Retina (tissue), 1 donor: Measurements from ENCODE around the gene ELP2.

Experiments
- DNase-seq: peaks from one replicate; pipeline ENCODE4 v3.0.0-alpha.2; 2016

ELP2 gene

DNA sequence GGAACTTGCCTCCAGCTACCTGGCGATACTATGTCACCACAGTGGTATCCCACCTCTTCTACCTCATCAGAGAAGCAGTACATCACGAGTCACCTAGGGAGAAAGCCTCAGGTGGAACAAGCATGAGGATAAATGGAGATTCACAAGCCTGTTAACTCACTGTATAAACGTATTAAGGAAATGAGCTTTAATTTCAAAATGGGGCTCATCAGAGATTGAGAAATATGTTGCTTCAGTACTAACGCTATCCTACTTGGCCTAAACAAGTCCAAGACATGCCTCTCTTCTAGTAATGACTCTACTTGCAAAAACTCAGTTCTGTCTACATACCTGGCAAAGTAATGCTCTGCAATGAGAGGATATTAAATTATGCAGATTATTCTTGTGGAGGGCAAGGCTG, 4.9 kb upstream of the ELP2 start:
- DNase-seq, result no peak

DNA sequence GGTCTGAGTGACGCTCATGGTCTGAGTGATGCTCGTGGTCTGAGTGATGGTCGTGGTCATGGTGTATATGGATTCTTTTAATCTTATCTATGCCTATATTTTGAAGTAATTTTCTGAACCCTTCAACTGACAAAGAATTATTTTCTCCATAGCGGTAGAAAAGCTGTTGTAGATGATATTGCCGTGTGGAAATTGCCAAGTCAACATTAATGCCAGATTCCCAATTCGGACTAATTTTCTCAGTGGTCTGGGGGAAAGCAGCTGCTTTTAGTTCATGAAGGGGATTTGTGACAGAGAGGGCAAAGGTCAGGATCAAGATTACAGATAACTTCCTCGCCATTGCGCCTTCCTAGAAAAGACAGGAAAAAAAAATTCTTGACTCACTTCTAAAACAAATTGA, 3.0 kb upstream of the ELP2 start:
- no peak for DNase-seq

DNA sequence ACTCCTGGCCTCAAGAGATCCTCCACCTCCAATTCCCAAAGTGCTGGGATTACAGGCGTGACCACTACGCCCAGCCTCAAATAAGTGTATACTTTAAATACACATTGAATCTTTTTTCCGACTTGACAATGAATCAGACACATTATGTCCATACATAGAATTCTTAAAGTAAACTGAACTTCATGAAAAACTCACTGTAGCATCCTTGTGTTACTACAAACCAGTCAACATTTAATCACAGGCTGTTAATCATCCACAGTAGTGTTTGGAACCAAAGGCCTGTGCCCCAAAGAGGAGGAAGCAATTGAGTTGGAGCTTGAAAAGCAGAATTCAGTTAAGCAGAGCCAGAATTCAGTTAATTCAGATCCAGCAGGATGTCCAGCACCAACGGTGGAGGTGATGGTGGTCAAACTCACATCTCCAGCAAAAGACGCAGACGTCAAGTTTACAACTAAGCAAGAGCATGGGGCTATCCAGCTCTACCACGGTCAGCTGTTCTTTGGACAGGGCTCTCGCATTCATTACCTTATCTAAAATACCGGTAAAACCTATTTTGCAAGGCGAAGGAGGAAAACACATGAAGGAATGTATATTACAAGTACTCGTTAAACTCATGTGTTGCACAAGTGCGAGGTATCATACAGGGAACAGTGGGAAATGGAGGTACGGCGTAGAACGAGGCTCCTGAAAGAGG, 1.7 kb upstream of the ELP2 start:
- DNase-seq, result peak; percentile 29

DNA sequence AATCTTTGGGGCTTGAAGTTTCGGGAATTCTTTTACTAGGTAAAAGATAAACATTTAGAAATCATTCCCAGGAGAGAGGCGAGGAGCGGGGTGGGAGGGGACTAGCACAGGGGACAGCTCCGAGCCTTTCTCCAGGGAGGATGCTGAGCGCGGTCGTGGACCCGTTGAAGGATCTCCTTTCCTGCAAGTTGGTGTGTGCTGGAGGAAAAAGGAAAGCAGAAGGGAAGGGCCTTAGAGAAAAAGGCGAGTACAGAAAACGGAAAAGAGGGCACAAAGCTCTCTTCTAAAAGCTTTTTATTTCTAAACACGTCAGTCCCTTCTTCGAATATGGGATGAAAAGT, 1.2 kb upstream of the ELP2 start:
- DNase-seq, result no peak

DNA sequence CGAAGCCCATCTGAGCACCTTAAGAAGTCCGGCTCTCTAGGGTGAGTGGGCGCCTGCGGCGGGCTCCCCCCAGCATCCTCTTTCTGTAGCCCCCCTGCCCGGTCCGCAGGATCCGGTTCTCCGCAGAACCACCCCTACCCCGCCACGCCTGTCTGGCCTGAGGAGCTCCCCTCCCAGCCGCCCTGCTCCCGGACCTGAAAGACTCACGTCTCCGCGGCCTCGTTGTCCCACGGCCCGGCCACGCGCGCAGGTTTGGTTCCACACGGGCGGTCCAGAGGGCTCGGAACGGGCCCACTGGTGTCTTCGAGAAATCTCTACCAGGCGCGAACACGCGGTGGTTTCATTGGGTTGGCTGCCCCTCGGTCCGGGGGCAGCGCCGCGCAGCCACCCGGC, 796 bp upstream of the ELP2 start:
- no peak for DNase-seq

DNA sequence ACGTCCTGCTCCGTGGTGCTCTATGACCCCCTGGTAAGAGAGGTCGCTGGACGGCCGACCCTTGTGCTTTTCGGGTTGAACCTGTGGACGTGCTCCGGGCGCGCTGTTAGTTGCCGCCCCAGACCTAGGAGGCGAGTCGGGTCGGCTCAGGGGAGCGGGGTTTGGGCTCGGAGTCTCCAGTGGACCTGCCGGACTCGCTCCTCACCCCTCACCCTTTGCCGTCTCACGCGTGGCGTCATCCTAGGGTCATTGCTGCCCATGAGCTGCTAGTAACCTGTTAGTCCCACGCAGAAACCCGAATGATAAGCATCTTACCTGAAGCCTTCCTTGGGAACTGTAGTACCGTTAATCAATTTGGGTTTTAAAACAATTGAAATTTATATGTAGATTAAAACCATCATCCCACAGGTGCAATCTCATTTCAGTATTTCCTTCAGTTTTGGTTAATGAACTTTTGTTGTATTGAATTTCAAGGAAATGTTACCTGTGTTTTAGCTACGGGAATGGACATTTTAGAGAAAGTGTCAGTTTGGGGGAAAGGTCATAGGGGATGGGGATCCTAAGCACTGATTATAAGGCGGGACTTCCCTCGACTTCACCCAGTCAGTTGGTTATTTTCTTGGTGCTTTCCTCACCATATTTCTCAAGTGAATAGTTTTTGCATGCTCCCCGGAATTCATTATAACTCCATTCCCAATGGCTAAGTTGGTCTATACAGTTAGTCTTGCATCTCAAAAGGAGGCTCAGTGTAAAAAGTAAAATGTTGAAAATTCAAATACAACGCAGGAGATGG, 536 bp downstream of the ELP2 start:
- no peak for DNase-seq

DNA sequence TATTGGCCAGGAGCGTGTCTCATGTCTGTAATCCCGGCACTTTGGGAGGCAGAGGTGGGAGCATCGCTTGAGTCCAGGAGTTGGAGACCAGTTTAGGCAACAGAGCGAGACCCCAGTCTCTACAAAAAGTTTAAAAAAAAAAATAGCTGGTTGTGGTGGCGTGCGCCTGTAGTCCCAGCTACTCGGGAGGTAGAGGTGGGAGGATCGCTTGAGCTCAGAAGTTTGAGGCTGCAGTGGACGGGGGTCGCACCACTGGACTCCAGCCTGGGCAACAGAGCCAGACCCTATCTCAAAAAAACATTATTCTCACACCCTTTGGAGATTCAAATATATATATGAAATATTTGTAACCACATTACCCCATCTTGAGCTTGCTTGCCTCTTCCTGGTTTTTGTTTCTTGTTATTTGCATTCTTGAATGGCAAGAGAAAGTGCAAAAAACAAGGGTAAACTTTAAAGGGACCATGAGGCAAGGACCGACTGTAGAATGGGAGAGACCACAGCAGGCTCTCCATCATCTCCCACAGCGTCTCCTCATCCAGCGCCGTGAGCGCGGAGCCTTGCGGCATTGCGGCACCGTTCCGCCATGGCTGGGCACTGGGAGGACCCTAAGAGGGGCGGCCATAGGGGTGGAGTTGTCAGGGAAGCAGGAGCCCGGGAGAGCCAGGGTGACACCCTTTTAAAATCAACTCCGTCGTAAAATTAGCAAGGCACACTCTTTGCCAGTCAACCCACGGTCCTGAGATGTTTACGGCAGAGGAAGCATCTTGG, 1.4 kb downstream of the ELP2 start:
- DNase-seq, result no peak

DNA sequence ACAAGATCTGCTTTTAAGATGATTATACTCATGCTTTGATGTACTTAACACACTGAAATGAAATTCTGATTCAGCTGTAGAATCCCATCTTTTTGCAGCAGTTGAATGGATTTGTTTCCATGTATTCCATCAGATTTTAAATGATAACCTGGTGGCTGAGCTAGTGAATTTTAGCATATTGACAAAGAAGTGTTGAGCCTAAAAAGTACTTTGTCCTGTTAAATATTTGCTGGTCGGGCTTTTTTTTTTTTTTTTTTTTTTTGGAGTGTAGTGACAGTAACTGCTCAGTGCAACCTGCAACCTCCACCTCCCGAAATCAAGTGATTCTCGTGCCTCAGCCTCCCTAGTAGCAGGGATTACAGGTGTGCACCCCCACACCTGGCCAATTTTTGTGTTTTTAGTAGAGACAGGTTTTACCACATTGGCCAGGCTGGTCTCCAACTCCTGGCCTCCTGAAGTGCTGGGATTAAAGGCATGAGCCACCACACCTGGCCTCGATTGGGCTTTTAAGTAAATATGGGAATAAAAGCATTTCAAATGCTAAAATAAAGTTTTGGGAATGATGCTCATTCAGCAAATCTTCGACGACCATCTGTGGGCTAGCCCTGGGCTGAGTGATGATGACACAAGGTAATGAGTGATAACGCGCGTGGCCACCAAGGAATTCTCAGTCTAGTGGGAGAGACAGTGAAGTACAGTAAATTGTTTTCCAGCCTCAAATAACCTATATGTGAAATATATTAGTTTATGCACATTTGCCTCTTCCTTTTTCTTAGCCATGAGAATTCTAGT, 2.2 kb downstream of the ELP2 start:
- DNase-seq, result no peak

DNA sequence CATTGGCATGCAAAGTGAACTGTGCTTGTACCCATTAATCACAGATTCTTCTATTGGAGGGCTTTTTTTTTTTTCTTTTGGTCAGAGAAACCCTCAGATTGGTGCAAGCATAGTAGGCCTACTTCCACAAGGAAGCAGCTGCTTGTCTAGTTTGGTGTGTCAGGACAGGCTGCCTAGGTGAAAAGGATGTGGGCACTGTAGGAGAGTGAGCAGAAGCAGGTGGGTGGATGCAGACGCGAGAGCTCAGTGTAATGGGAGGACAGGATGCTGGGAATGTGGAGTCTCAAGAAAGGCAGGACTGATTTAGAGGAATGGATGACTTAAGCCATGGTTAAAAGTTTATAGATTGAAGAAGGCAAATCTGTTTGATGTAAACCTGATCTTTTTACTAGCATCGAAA, 3.1 kb downstream of the ELP2 start:
- DNase-seq, result no peak

DNA sequence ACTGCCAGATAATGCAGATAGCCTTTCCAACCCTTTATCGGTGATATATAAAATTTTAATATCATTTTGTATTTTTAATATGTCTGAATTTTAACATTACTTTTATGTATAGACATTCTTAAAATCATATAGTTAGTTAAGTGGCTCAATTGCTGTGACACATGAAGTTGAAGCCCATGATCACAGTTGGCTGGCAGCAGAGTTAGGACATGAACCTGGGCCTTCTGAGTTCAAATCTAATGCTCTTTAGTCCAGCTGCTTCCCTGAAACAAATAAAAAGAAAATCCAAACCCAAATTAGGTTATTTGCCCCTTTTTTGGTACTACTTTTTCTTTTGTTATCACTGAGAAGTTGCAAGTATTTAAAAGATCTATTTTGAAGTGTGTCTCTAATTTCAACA, 5.6 kb downstream of the ELP2 start:
- no peak for DNase-seq

DNA sequence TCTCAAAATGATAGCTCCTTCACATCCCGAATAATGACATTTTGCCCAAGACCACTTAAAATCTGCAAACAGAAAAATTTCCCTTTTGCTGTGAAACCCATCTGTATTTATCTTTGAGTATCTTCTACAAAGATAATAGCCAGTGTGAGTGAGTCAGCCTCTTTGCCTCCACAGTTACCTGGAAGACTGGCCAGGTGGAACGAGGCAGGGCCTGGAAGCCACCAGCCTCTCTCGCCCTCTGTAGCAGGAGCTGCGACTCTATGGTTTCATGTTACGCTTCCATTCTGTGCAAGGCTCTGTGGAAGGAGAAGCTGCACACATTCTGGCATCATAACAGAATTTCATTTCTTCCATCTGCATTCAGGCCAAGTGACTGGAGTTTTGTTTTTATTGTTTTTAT, 9.5 kb downstream of the ELP2 start:
- DNase-seq, result no peak

DNA sequence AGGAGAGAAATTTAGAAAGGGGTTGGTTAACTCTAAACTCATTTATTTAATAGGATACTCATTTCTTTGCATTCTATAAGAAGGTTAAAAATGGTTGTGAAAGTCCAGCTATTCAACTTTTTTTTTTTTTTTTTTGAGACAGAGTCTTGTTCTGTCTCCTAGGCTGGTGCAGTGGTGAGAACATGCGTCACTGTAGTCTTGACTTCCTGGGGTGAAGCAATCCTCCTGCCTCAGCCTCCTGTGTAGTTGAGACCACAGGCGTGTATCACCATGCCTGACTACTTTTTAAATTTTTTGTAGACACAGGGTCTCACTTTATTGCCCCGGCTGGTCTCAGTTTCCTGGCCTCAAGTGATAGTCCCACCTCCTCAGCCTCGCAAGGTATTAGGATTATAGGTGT, 11.9 kb downstream of the ELP2 start:
- DNase-seq, result no peak

DNA sequence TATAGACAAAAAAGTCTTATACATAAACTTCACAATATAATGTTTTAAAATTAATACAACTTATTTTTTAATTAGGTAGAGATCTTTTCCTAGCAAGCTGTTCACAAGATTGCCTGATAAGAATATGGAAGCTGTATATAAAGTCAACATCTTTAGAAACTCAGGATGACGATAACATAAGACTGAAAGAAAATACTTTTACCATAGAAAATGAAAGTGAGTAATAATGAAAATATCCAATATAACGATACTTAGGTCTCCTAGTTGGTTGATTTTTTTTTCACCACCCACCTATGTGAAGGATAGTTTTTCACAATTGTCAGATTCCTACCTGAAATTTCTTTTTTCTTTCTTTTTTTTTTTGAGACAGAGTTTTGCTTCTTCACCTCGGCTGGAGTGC, 13.1 kb downstream of the ELP2 start:
- no peak for DNase-seq

DNA sequence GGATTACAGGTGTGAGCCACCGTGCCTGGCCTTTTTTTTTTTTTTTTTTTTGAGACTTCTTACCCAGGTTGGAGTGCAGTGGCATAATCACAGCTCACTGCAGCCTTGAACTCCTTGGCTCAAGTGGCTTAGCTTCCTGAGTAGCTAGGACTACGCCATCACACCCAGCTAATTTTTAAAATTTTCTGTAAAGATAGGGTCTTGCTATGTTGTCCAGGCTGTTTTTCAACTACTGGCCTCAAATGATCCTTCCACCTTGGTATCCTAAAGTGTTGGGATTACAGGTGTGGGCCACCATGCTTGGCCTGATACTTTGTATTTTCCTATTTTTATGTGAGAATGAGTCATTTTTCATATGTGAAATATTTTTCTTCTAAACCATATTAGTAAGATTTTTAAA, 13.7 kb downstream of the ELP2 start:
- DNase-seq, result no peak

DNA sequence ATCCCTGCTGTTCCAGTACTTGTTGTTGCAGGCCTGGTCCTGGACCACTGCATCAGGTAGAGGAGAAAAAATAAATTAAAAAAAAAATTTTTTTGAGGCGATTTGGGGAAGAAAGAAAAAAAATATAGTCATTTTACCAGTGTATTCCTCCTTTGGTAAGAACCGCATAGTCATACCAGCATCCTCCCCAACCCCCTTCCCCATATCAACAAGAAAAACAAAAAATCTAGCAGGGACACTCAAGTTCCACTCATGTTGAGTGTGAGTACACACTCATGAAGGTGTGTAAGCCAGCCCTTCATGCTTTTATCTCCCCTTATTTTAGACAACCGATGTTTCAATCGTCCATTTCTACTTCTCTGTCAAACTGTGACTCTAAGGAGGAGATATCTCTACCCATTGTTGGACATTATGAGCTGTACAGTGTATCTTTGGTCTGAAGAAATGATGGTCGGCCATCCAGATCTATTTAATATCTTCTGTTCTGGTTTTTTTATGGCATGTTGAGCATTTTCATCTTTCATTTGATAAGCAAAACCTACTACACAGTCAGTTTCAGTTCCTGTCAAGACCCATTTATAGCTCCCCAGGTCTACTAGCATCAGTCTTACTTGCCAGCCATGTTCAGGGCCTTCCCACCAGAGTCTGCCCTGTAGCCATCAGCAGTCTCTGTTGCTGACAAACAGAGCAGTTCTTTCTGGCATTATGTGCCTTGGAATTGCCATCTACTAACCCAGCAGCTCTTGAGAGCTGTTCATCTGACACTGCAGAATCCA, 20.0 kb downstream of the ELP2 start:
- DNase-seq, result no peak

DNA sequence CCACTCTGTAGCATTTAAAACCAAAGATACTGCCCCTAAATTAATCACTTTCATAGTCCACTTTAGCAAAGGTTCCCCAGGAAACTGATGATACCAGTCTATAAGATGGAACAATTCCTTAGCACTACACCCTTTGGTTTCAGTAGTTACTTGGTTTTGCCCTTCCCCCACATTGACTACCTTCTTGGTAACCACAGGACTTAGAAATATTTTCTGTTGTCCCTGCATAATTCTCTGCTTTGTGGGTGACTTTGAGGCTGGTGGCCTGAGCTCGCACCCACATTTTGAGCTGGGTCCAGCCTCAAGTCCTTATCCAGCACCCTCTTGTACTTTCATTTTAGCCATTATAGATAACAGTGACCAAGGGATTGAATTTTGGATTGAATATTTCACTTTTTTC, 23.1 kb downstream of the ELP2 start:
- no peak for DNase-seq

DNA sequence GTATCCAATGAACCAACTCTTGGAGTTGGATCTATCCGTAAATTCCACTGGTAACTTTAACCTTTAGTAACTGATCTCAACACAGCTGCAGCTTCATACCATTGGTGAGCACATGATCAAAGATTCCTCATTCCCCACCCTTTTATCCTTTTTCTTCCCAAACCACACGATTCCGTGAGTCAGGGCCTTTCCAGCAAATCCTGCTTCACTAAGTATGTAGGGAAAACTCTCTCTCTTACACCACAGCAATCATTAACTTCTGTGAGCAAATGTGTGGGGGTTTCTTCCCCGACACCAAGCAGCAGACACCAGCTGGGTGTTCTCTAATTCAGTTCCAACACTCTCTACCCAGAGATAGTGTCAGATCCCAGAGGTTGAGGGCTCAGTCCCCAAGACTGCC, 23.5 kb downstream of the ELP2 start:
- DNase-seq, result no peak

DNA sequence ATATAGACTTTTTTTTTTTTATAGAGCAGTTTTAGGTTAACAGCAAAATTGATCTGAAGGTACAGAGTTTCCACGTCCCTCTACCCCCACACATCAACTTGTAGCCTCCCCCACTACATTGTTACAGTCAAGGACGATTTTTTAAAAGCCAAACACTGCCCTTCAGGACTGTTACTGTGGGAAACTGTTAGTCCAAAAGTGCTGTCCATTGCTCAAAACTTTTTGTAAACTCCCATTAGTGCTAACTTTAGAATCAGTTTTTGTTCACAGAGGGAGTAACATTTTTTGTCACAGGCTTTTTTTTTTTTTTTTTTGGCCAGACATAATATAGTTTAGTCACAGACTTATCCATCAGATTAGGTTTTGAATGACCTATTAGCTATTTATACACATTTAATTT, 24.1 kb downstream of the ELP2 start:
- DNase-seq, result no peak

DNA sequence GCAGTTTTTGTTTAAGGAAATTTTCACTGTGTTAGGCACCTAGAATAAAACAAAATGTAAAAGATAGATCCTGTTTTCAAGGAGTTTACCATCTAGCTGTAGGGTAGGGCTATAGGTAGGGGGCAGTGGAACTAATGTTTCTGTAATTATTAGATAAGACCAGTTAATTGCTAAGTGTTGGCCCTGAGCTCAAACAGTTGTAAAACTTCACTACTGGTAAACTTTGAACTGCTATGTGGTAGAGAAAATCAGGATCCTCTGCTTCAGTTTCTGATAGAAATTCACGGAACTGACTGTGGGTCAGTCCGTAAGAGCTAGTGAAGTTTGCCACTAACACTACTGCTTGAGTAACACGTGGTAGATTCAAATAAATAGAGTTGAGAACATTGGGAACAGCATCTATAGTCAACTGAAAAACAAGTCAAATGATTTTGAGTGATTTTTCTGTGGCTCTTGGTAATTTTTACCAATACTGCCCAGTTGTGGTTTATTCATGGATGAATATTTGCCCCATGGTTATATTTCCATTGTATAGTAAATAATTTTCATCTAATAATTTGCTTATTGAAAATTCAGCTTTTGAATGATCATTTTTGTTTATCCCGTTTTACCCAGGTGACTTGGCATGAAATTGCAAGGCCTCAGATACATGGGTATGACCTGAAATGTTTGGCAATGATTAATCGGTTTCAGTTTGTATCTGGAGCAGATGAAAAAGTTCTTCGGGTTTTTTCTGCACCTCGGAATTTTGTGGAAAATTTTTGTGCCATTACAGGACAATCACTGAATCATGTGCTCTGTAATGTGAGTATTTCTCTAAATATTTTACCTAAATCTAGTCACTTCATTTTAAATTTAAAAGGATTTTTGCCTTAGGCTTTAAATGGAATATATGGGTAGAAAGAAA, 26.4 kb downstream of the ELP2 start:
- DNase-seq, result no peak

DNA sequence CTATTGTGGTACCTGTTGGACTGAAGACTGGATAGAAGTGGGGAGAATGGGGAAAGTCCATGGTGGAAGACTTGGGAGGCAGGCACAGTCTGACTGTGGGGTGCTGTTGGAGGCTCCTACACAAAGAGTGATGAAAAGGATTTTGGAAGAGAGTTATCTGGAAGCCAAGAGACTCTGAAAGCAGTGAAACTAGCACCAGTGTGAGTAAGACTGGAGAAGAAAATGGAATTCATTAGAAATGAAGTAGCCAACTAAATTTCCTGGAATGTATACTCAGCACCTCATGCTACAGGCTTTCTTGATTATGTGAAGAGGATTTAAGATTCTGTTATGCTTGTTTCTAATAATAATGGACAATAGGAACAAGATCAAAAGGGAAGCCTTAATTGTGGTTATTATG, 27.7 kb downstream of the ELP2 start:
- DNase-seq, result no peak

DNA sequence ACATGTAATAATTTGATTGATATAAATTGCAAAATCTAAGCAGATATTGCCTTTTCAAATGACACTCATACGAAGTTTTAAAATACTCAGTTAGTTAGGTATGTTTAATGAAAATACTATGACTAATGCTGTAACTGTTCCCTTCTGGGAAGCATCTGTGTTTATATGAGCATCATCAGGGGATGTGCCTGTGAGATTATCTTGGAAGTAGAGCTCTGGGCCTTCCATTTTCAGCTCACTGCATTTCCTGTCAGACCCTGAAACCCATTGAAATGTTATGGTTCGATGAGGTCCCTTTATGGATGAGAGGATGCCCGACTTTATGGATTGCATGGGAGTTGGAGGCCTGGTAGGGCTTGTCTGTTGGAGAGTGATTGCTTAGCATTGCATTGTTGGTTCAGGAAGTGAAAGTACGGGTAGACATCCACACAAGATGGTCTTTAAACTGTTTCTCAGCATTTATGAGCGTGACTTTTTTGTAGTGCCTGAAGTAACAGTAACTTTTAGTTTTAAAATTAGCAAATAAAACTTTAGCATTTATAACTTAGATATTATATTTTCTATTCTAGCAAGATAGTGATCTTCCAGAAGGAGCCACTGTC, 28.7 kb downstream of the ELP2 start:
- DNase-seq, result no peak
